Activated CD8-positive, alpha-beta memory T cell treated with anti-CD3 and anti-CD28 coated beads, Interleukin-2, amount 50 U/mL, for 24 hours (primary cell): ENCODE data around the gene PAK6.

Source experiments
- DNase-seq: peaks from one replicate; pipeline ENCODE4 v3.0.0-alpha.2; 2020; ENCODE audit errors: extremely low read depth

The PAK6 gene

GRCh38 chr15:40238532-40239403, at the start of gene PAK6:
TSS of gene PAK6 (plus strand) at chr15:40239063. CDS start at chr15:40264786, 25,723 bp downstream.
- DNase-seq = no peak

GRCh38 chr15:40190591-40190990, 48.3 kb upstream of the PAK6 start:
- DNase-seq = no peak

GRCh38 chr15:40192942-40193341, 45.9 kb upstream of the PAK6 start:
- DNase-seq = no peak

GRCh38 chr15:40197434-40197833, 41.4 kb upstream of the PAK6 start:
- DNase-seq = no peak

- DNase-seq = no peak
Observed at GRCh38 chr15:40198355-40199085, 40.3 kb upstream of the PAK6 start.

GRCh38 chr15:40204100-40204499, 34.8 kb upstream of the PAK6 start:
- DNase-seq = no peak

- DNase-seq = no peak
Observed at GRCh38 chr15:40217166-40217824, 21.6 kb upstream of the PAK6 start.

- no peak for DNase-seq
Observed at GRCh38 chr15:40219801-40220200, 19.1 kb upstream of the PAK6 start.

GRCh38 chr15:40222131-40222530, 16.7 kb upstream of the PAK6 start:
- no peak for DNase-seq

GRCh38 chr15:40226736-40227135, 12.1 kb upstream of the PAK6 start:
- no peak for DNase-seq

GRCh38 chr15:40229316-40229715, 9.5 kb upstream of the PAK6 start:
- no peak for DNase-seq

GRCh38 chr15:40229956-40230355, 8.9 kb upstream of the PAK6 start:
- DNase-seq = no peak

GRCh38 chr15:40232625-40233070, 6.2 kb upstream of the PAK6 start:
- no peak for DNase-seq

GRCh38 chr15:40233727-40234577, 4.9 kb upstream of the PAK6 start:
- DNase-seq = no peak

GRCh38 chr15:40234783-40235182, 4.1 kb upstream of the PAK6 start:
- no peak for DNase-seq

- no peak for DNase-seq
Observed at GRCh38 chr15:40235201-40235885, 3.5 kb upstream of the PAK6 start.

- no peak for DNase-seq
Observed at GRCh38 chr15:40239404-40239692, 485 bp downstream of the PAK6 start.

GRCh38 chr15:40239693-40240618, 1.1 kb downstream of the PAK6 start:
- DNase-seq = no peak

- DNase-seq = no peak
Observed at GRCh38 chr15:40240619-40241221, 1.9 kb downstream of the PAK6 start.
